HG02798 (cell line): ENCODE data around the gene HDAC5.
"Not testable (repeated sequence)": the region's sequence is repeated elsewhere in the genome, so short reads cannot be mapped to it uniquely, and the experiment has no call there.

Source experiments
- ATAC-seq: cut with Tn5 transposase; IDR thresholded peaks from one replicate; pipeline ENCODE4 v1.9.1; 2021; ENCODE audit warnings: mild to moderate bottlenecking; ENCODE audit not compliant: unreplicated experiment, poor library complexity

The HDAC5 gene

GRCh38 chr17:44074231-44074910 lies 49.1 kb downstream of the HDAC5 start:
- no peak for ATAC-seq

GRCh38 chr17:44071772-44072171 lies 51.7 kb downstream of the HDAC5 start:
- ATAC-seq, result no peak

- no peak for ATAC-seq
Measured at GRCh38 chr17:44071198-44071520, 52.3 kb downstream of the HDAC5 start.

GRCh38 chr17:44070455-44071197 lies 52.8 kb downstream of the HDAC5 start, which contains the start of gene G6PC3:
Gene G6PC3, plus strand, starts transcription at chr17:44070735. Its CDS starts 231 bp downstream, at chr17:44070966.
- peak; percentile 79 for ATAC-seq

- no peak for ATAC-seq
Measured at GRCh38 chr17:44069974-44070454, 53.4 kb downstream of the HDAC5 start.

- ATAC-seq, result no peak
Measured at GRCh38 chr17:44067545-44067940, 55.9 kb downstream of the HDAC5 start.

- ATAC-seq, result peak; percentile 75
Measured at GRCh38 chr17:44066204-44066930, 57.1 kb downstream of the HDAC5 start, which contains the start of gene LSM12. Gene LSM12, minus strand, starts transcription at chr17:44066671. Its CDS starts 84 bp downstream, at chr17:44066587.

- no peak for ATAC-seq
Measured at GRCh38 chr17:44065668-44066203, 57.7 kb downstream of the HDAC5 start.

- no peak for ATAC-seq
Measured at GRCh38 chr17:44063704-44064639, 59.5 kb downstream of the HDAC5 start.

- ATAC-seq, result no peak
Measured at GRCh38 chr17:44062871-44063270, 60.6 kb downstream of the HDAC5 start.

GRCh38 chr17:44061446-44061845 lies 62.0 kb downstream of the HDAC5 start:
- no peak for ATAC-seq

GRCh38 chr17:44059101-44059892 lies 64.1 kb downstream of the HDAC5 start:
- no peak for ATAC-seq

- no peak for ATAC-seq
Measured at GRCh38 chr17:44053125-44053872, 70.1 kb downstream of the HDAC5 start.

GRCh38 chr17:44049294-44050060 lies 74.0 kb downstream of the HDAC5 start:
- no peak for ATAC-seq

- not testable (repeated sequence) for ATAC-seq
Measured at GRCh38 chr17:44046893-44047292, 76.5 kb downstream of the HDAC5 start.

GRCh38 chr17:44045486-44045885 lies 78.0 kb downstream of the HDAC5 start:
- ATAC-seq, result no peak

- ATAC-seq, result no peak
Measured at GRCh38 chr17:44044071-44044470, 79.4 kb downstream of the HDAC5 start.
